Thyroid gland (tissue), 4 donors: Measurements from ENCODE around the gene CFAP69.

Experiments used
- POLR2A ChIP-seq, 2 donors: fragments of 450-650 bp; IDR thresholded peaks; one replicate each; pipeline ENCODE4 v1.6.1; 2017; ENCODE audit warnings: antibody characterized with exemption in 2 of 2, mild to moderate bottlenecking in 2 of 2, moderate library complexity in 1 of 2
- TF ChIP-seq, protein P1 (sequence below), 6 experiments: fragments of 200-600 bp in 3 of 6; fragments of 450-650 bp in 3 of 6; sonication (generic) in 3 of 6; IDR thresholded peaks; one replicate each; pipeline ENCODE4 v1.5.1; 2016 to 2019; ENCODE audit warnings: antibody characterized with exemption in 6 of 6, mild to moderate bottlenecking in 2 of 6, inconsistent platforms in 1 of 6, moderate library complexity in 1 of 6

DNA sequence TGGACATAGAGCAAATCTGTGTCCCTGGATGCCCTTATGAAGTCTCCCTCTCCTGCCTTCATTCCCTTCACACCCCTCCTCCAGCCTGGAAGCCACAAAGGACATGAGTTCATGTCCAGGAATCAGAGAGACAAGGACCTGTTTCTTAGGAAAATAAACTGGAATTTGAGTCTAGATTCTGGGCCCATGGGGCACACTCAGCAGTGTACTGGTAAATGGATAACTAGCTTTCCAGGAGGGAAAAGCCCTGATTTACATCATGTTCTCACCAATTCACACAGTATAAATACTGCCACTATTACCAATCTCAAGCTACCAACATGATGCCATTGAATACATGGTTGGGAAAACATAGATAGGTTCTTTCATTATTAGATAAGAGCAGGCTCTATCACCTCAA, 66.2 kb downstream of the CFAP69 start:
- TF ChIP-seq, protein P1, sequence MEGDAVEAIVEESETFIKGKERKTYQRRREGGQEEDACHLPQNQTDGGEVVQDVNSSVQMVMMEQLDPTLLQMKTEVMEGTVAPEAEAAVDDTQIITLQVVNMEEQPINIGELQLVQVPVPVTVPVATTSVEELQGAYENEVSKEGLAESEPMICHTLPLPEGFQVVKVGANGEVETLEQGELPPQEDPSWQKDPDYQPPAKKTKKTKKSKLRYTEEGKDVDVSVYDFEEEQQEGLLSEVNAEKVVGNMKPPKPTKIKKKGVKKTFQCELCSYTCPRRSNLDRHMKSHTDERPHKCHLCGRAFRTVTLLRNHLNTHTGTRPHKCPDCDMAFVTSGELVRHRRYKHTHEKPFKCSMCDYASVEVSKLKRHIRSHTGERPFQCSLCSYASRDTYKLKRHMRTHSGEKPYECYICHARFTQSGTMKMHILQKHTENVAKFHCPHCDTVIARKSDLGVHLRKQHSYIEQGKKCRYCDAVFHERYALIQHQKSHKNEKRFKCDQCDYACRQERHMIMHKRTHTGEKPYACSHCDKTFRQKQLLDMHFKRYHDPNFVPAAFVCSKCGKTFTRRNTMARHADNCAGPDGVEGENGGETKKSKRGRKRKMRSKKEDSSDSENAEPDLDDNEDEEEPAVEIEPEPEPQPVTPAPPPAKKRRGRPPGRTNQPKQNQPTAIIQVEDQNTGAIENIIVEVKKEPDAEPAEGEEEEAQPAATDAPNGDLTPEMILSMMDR (IDR thresholded peaks at IDR 0.05), result no peak
- TF ChIP-seq POLR2A (IDR thresholded peaks at IDR 0.05), result no peak
